Measurements from ENCODE around the gene ZBTB37. TPM values are rescaled to one million over a fixed set of nuclear protein-coding genes. Genes with fewer than 3 reads are reported as not detected.

Gene ZBTB37
- total RNA-seq, 2 donors from 2014 or later, result 5.8 to 6.7 TPM

DNA sequence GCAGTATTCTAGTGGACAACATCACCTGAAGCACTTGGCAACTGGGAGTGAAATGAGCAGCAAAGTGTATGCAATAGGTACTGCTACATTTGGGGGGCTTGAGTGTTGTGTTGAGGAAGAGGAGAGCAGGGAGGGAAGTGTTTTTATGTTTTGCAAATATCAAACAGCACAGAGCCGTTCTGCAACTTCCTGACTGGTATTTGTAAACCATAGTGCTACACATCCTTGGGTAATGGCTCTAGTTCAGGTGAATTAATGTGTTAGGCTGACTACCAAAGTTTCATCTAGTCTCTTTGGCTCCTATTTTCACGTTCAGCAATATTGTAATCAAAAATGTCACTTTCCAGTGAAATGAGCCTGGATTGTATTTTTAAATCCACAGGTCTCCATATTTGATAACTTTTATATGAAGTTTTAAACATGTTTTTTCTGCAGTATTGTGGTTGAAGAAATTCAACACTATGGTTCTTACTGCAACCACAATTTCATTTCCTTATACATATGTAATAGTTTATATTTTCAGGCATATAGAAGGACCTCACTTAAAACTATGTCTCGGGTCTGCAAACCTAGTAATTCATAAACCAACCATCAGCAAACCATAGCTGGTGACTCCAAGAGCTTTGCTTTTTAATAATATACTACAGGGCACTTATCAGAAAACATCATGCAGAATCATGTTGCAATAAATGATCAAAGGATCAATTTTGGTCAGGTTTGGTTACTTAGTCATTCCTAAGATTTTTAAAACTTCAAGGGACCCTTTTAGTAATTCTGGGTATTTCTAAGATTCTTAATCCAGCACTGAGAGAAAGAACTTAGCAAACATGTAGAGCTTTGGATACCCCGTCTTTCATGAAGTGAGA, 18.8 kb downstream of the ZBTB37 start:
- DNase-seq, result no peak
- TF ChIP-seq, protein P1, sequence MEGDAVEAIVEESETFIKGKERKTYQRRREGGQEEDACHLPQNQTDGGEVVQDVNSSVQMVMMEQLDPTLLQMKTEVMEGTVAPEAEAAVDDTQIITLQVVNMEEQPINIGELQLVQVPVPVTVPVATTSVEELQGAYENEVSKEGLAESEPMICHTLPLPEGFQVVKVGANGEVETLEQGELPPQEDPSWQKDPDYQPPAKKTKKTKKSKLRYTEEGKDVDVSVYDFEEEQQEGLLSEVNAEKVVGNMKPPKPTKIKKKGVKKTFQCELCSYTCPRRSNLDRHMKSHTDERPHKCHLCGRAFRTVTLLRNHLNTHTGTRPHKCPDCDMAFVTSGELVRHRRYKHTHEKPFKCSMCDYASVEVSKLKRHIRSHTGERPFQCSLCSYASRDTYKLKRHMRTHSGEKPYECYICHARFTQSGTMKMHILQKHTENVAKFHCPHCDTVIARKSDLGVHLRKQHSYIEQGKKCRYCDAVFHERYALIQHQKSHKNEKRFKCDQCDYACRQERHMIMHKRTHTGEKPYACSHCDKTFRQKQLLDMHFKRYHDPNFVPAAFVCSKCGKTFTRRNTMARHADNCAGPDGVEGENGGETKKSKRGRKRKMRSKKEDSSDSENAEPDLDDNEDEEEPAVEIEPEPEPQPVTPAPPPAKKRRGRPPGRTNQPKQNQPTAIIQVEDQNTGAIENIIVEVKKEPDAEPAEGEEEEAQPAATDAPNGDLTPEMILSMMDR (IDR thresholded peaks at IDR 0.05), result no peak
- H3K27ac ChIP-seq, result no peak overlapping the region
- H3K9me3 ChIP-seq, result no peaks in the 10 kb centered on the region
- H3K27me3 ChIP-seq, result no peaks in the 10 kb centered on the region
- no peaks in the 10 kb centered on the region for H3K36me3 ChIP-seq
- no peak overlapping the region for H3K9ac ChIP-seq (ENCODE audit: low read depth in 2 of 2, low read length in 2 of 2)
- intact Hi-C loops (cut with DNase I), result no loop called here
- H3K4me1 ChIP-seq, result no peaks in the 10 kb centered on the region
- no peak overlapping the region for H3K4me3 ChIP-seq

DNA sequence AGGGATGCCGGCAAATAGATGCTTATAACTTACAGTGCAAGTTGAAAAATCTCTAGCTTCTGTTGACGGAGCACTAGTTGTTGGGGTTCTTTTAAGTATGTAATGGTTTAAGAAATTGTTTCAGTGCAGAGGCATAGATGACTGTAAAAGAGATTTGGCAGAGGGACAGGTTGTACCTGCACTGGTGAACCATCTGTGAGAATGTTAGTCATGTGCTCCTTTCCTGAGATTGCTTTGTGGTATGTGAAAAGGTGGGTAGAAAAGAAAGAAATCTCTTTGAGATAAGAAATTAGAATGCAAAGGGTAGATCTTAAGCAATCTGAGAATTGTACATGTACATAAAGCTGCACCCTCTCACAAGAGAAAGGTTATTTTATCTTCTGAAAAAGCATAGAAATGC, 19.4 kb downstream of the ZBTB37 start:
- H3K9ac ChIP-seq (ENCODE audit: low read depth in 2 of 2, low read length in 2 of 2), result no peak overlapping the region
- H3K4me3 ChIP-seq, result no peak overlapping the region
- no peak for DNase-seq
- TF ChIP-seq, protein P1 (IDR thresholded peaks at IDR 0.05), result no peak
- H3K36me3 ChIP-seq, result no peaks in the 10 kb centered on the region
- H3K27ac ChIP-seq, result no peak overlapping the region
- H3K27me3 ChIP-seq, result no peaks in the 10 kb centered on the region
- no peaks in the 10 kb centered on the region for H3K4me1 ChIP-seq
- intact Hi-C loops (cut with DNase I), result no loop called here
- H3K9me3 ChIP-seq, result no peaks in the 10 kb centered on the region

DNA sequence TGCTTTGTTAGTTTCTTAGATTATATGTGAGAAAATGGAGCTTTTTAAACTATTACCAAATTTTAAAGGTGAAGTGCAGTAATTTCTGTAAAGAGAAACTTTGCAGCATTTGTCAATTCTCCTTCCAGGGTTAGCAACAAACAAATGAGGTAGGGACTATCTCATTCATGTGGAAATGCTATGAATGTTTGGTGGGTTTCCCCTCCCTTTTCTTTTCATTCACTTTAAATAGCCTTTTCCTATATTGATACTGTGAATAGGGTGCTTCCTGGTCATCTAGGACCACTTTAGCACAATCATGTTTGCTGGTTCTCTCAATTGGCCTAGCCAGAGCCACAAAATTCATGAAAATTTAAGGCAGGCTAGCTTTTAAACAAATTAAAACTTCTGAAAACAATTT, 20.6 kb downstream of the ZBTB37 start:
- Histone ChIP-seq H3K9ac (ENCODE audit: low read depth in 2 of 2, low read length in 2 of 2) (no peak overlapping the region), H3K9me3 (no peaks in the 10 kb centered on the region), H3K27me3 (no peaks in the 10 kb centered on the region), H3K27ac (no peak overlapping the region), H3K4me1 (no peaks in the 10 kb centered on the region), H3K4me3 (no peak overlapping the region), H3K36me3 (no peaks in the 10 kb centered on the region)
- intact Hi-C loops (cut with DNase I), result no loop called here
- DNase-seq, result no peak
- TF ChIP-seq, protein P1 (IDR thresholded peaks at IDR 0.05), result no peak

DNA sequence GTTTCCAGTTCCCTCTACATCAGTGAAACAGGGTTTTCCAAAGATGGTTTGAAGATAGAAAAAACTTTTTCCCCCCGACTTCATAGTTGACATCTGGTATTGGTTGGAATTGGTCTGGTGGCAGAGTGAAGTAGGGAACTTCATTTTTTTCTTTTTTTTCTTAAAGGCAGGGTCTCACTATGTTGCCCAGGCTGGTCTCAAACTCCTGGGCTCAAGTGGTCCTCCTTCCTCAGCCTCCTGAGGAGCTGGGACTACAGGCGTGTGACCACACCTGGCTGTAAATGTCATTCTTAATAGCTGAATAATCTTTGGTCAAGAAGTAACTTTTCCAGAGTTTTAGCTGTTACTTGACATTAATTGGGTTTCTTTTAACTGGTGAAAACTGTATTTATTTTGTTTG, 21.7 kb downstream of the ZBTB37 start:
- no peaks in the 10 kb centered on the region for H3K9me3 ChIP-seq
- no peak overlapping the region for H3K4me3 ChIP-seq
- intact Hi-C loops (cut with DNase I), result no loop called here
- TF ChIP-seq, protein P1 (IDR thresholded peaks at IDR 0.05), result no peak
- H3K36me3 ChIP-seq, result no peaks in the 10 kb centered on the region
- no peak overlapping the region for H3K27ac ChIP-seq
- no peak overlapping the region for H3K9ac ChIP-seq (ENCODE audit: low read depth in 2 of 2, low read length in 2 of 2)
- H3K27me3 ChIP-seq, result no peaks in the 10 kb centered on the region
- DNase-seq, result no peak
- no peaks in the 10 kb centered on the region for H3K4me1 ChIP-seq

DNA sequence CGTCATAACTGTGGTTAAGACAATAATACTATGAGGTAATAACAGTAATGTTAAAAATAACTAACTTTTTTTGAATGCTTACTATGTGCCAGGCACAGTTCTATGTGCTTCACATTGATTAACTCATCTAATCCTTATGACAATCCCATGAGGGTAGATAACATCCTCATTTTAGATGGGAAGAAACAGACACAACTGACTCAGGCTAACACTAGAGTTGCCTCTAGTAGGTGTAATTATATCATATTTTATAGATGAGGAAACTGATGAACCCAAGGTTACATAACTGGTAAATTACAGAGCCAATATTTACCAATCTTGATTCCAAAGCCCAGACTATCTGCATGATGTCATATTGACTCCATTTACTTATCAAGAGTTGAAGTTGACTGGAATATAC, 25.4 kb downstream of the ZBTB37 start:
- no peak overlapping the region for H3K9ac ChIP-seq (ENCODE audit: low read depth in 2 of 2, low read length in 2 of 2)
- TF ChIP-seq, protein P1 (IDR thresholded peaks at IDR 0.05), result no peak
- intact Hi-C loops (cut with DNase I), result no loop called here

More for the DNA sequence above, 25.4 kb downstream of the ZBTB37 start:
- Histone ChIP-seq H3K4me3 (no peak overlapping the region), H3K36me3 (no peaks in the 10 kb centered on the region), H3K9me3 (no peaks in the 10 kb centered on the region), H3K27me3 (no peaks in the 10 kb centered on the region), H3K27ac (no peak overlapping the region), H3K4me1 (no peaks in the 10 kb centered on the region)
- no peak for DNase-seq
